NT2/D1 (cell line): ENCODE measurements around the gene PITPNM2.

Experiments
- YY1 ChIP-seq: IDR thresholded peaks from 2 replicates; pipeline ENCODE4 v1.6.1; 2011; ENCODE audit not compliant: insufficient read length, insufficient read depth
- ZNF274 ChIP-seq: IDR thresholded peaks from 2 replicates; pipeline ENCODE4 v1.6.1; 2011; ENCODE audit warnings: mild to moderate bottlenecking, low read depth, low read length

DNA sequence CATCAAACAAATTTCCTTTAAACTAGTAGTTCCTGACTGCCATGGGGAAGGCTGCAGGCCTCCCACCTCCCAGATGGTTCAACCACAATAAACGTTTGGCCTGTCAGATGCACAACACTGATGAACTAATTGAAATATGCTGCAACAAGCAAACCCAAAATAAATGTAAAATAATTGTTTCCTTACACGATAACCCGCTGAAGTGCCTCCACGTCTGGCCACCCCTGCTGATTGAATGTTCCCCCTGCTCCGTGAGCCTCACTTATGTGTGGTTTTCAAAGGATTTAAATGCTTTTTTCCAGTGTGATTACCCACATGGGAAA lies 8.4 kb downstream of the PITPNM2 start:
- no peak for TF ChIP-seq ZNF274
- no peak for TF ChIP-seq YY1
